ENCODE results near the gene LIN7C. TPM values are rescaled to one million over a fixed set of nuclear protein-coding genes. Genes with fewer than 3 reads are reported as not detected.

LIN7C gene
- total and polyA plus RNA-seq, 4 donors = 5.2 to 43.7 (median 25.8) TPM

DNA sequence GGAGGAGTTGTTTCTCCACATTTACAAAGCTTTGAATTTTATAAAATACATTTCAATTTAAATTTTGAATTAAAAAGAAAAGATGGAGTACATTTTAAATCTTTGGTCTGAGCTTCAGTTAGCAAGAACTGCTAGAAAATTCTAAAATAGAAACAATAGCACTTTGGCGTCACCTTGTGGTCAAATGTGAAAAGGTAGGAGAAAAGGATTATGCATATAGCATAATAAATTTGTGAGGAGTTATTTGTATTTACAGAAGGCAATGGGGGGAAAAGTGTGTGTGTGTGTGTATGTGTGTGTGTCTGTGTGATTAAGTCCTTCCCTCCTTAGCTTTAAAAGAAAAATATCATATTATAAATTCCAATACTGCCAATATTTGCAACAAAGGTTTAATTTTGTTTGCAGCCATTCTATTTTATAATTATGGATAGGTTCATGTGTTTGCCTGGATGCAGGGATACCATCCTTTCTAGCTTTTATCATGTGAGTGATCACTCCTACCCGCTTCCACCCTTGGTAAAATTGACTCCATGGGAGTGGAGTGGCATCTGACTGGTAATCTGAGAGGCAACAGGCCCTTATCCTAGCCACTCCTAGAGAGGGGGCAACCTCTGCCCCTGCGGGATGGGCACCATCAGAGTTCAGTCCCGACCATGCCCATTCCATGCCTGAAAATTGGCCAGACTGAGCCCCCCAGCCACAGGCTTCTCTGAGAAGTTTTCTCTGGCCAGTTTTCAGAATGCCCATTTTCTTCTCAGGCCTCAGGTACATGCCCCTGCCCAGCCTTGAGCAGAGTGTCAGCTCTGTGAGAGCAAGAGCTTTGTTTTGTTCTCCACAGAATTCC, 20.4 kb downstream of the LIN7C start:
- H3K27ac ChIP-seq (ENCODE audit: low read depth in 1 of 2, low read length in 2 of 2) = peak overlapping the region in 1 of 2 donors; percentile 12
- TF ChIP-seq ZBTB33 (IDR thresholded peaks at IDR 0.05) = no peak
- TF ChIP-seq FOXA2 (IDR thresholded peaks at IDR 0.05) = no peak
- TF ChIP-seq TAF1 (conservative IDR thresholded peaks at IDR 0.05) = no peak
- TF ChIP-seq, protein P1, sequence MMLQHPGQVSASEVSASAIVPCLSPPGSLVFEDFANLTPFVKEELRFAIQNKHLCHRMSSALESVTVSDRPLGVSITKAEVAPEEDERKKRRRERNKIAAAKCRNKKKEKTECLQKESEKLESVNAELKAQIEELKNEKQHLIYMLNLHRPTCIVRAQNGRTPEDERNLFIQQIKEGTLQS (IDR thresholded peaks at IDR 0.05) = no peak
- no peak for TF ChIP-seq MAX (IDR thresholded peaks at IDR 0.05)
- TF ChIP-seq EGR1 (IDR thresholded peaks at IDR 0.05; ENCODE audit: low read depth in 2 of 2) = no peak
- TF ChIP-seq JUND (IDR thresholded peaks at IDR 0.05) = no peak
- peak; percentile 95 to 97 for TF ChIP-seq RAD21 (IDR thresholded peaks at IDR 0.05)
- no peak for TF ChIP-seq RXRA (IDR thresholded peaks at IDR 0.05)
- TF ChIP-seq HNF4A (conservative IDR thresholded peaks at IDR 0.05) = peak in 1 of 2 donors; percentile 10
- TF ChIP-seq HNF4G (IDR thresholded peaks at IDR 0.05) = no peak
- TF ChIP-seq, protein P2, sequence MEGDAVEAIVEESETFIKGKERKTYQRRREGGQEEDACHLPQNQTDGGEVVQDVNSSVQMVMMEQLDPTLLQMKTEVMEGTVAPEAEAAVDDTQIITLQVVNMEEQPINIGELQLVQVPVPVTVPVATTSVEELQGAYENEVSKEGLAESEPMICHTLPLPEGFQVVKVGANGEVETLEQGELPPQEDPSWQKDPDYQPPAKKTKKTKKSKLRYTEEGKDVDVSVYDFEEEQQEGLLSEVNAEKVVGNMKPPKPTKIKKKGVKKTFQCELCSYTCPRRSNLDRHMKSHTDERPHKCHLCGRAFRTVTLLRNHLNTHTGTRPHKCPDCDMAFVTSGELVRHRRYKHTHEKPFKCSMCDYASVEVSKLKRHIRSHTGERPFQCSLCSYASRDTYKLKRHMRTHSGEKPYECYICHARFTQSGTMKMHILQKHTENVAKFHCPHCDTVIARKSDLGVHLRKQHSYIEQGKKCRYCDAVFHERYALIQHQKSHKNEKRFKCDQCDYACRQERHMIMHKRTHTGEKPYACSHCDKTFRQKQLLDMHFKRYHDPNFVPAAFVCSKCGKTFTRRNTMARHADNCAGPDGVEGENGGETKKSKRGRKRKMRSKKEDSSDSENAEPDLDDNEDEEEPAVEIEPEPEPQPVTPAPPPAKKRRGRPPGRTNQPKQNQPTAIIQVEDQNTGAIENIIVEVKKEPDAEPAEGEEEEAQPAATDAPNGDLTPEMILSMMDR (IDR thresholded peaks at IDR 0.05; ENCODE audit: low read depth, low read length, missing input control) = peak; percentile 93
- TF ChIP-seq YY1 (IDR thresholded peaks at IDR 0.05) = peak; percentile 17
- no peak for TF ChIP-seq SP1 (IDR thresholded peaks at IDR 0.05)
- no peak for TF ChIP-seq GABPA (IDR thresholded peaks at IDR 0.05 in 1 of 2, conservative IDR thresholded peaks at IDR 0.05 in 1 of 2)
- TF ChIP-seq, protein P3, sequence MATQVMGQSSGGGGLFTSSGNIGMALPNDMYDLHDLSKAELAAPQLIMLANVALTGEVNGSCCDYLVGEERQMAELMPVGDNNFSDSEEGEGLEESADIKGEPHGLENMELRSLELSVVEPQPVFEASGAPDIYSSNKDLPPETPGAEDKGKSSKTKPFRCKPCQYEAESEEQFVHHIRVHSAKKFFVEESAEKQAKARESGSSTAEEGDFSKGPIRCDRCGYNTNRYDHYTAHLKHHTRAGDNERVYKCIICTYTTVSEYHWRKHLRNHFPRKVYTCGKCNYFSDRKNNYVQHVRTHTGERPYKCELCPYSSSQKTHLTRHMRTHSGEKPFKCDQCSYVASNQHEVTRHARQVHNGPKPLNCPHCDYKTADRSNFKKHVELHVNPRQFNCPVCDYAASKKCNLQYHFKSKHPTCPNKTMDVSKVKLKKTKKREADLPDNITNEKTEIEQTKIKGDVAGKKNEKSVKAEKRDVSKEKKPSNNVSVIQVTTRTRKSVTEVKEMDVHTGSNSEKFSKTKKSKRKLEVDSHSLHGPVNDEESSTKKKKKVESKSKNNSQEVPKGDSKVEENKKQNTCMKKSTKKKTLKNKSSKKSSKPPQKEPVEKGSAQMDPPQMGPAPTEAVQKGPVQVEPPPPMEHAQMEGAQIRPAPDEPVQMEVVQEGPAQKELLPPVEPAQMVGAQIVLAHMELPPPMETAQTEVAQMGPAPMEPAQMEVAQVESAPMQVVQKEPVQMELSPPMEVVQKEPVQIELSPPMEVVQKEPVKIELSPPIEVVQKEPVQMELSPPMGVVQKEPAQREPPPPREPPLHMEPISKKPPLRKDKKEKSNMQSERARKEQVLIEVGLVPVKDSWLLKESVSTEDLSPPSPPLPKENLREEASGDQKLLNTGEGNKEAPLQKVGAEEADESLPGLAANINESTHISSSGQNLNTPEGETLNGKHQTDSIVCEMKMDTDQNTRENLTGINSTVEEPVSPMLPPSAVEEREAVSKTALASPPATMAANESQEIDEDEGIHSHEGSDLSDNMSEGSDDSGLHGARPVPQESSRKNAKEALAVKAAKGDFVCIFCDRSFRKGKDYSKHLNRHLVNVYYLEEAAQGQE (IDR thresholded peaks at IDR 0.05) = no peak
- TF ChIP-seq FOXA1 (IDR thresholded peaks at IDR 0.05) = no peak
- TF ChIP-seq NR2F2 (IDR thresholded peaks at IDR 0.05) = no peak

More for the DNA sequence above, 20.4 kb downstream of the LIN7C start:
- Histone ChIP-seq H3K4me3 (ENCODE audit: low read depth in 1 of 3, low read length in 3 of 3) (no peak overlapping the region), H3K27me3 (ENCODE audit: control insufficient read depth in 4 of 4, insufficient read depth in 4 of 4, low read length in 3 of 4) (no peaks in the 10 kb centered on the region), H3K9me3 (ENCODE audit: control insufficient read depth in 4 of 4, low read length in 3 of 4) (no peaks in the 10 kb centered on the region), H3K4me1 (ENCODE audit: control insufficient read depth in 4 of 4, insufficient read depth in 4 of 4, low read length in 3 of 4) (peaks cover 0 to 4% (median 1%) of the 10 kb centered on the region in 4 donors), H3K36me3 (ENCODE audit: control insufficient read depth in 4 of 4, insufficient read depth in 3 of 4, low read depth in 1 of 4, low read length in 3 of 4) (peaks cover 0 to 7% (median 3%) of the 10 kb centered on the region in 4 donors), H3K9ac (ENCODE audit: low read depth in 1 of 2, low read length in 2 of 2) (no peak overlapping the region)
- WGBS = 46% methylated on average over 4 of the region's 4 CpGs
- DNase-seq (ENCODE audit: low spot score) = peak; percentile 57

Data from liver (tissue), 9 donors.